ENCODE data around the gene HMX2. TPM values are rescaled to one million over a fixed set of nuclear protein-coding genes. Genes with fewer than 3 reads are reported as not detected.

HMX2 gene
- total RNA-seq, 2 donors from 2014 or later, result not detected

GRCh38 chr10:123136221-123136805, 11.6 kb upstream of the HMX2 start:
- Histone ChIP-seq H3K9me3 (ENCODE audit: control insufficient read depth, low read length) (no peaks in the 10 kb centered on the region), H3K4me1 (ENCODE audit: control insufficient read depth, insufficient read depth, low read length) (peaks cover 25% of the 10 kb centered on the region), H3K27me3 (ENCODE audit: control insufficient read depth, insufficient read depth, low read length, poor library complexity, severe bottlenecking) (peaks cover 100% of the 10 kb centered on the region), H3K4me3 (ENCODE audit: low read length) (no peak overlapping the region), H3K9ac (ENCODE audit: extremely low read depth, low read length, poor library complexity, severe bottlenecking) (no peak overlapping the region), H3K27ac (ENCODE audit: low read depth, low read length) (no peak overlapping the region), H3K36me3 (ENCODE audit: control insufficient read depth, insufficient read depth, low read length) (no peaks in the 10 kb centered on the region)
- Mint-ChIP-seq H3K4me3 (peak overlapping the region; percentile 53), H3K27me3 (ENCODE audit: insufficient read depth) (peaks cover 97% of the 10 kb centered on the region), H3K4me1 (peaks cover 23% of the 10 kb centered on the region), H3K9me3 (no peaks in the 10 kb centered on the region), H3K36me3 (ENCODE audit: low read depth) (no peaks in the 10 kb centered on the region), H3K27ac (no peak overlapping the region)
- no peak for TF ChIP-seq CTCF (conservative IDR thresholded peaks at IDR 0.05)
- WGBS, 2 experiments (ENCODE audit: insufficient coverage in 1 of 2, insufficient read length in 1 of 2), result 1% methylated on average over 15 to 59 of the region's 59 CpGs
- no peak for DNase-seq

- Mint-ChIP-seq H3K36me3 (ENCODE audit: low read depth) (no peaks in the 10 kb centered on the region), H3K4me3 (peak overlapping the region; percentile 53), H3K4me1 (peaks cover 23% of the 10 kb centered on the region), H3K27ac (no peak overlapping the region), H3K27me3 (ENCODE audit: insufficient read depth) (peaks cover 97% of the 10 kb centered on the region), H3K9me3 (no peaks in the 10 kb centered on the region)
- no peaks in the 10 kb centered on the region for H3K36me3 ChIP-seq (ENCODE audit: control insufficient read depth, insufficient read depth, low read length)
- WGBS, 2 experiments (ENCODE audit: insufficient coverage in 1 of 2, insufficient read length in 1 of 2), result 1% methylated on average over 40 to 83 of the region's 83 CpGs
- TF ChIP-seq CTCF (conservative IDR thresholded peaks at IDR 0.05), result no peak
- no peak overlapping the region for H3K9ac ChIP-seq (ENCODE audit: extremely low read depth, low read length, poor library complexity, severe bottlenecking)
- H3K27me3 ChIP-seq (ENCODE audit: control insufficient read depth, insufficient read depth, low read length, poor library complexity, severe bottlenecking), result peaks cover 100% of the 10 kb centered on the region
- peaks cover 25% of the 10 kb centered on the region for H3K4me1 ChIP-seq (ENCODE audit: control insufficient read depth, insufficient read depth, low read length)
- no peak overlapping the region for H3K4me3 ChIP-seq (ENCODE audit: low read length)
- H3K27ac ChIP-seq (ENCODE audit: low read depth, low read length), result no peak overlapping the region
- H3K9me3 ChIP-seq (ENCODE audit: control insufficient read depth, low read length), result no peaks in the 10 kb centered on the region
- peak; percentile 88 for DNase-seq
These were observed 10.9 kb upstream of the HMX2 start for GRCh38 chr10:123136806-123137642.

- peak overlapping the region; percentile 41 for H3K4me3 ChIP-seq (ENCODE audit: low read length)
- H3K27ac ChIP-seq (ENCODE audit: low read depth, low read length), result no peak overlapping the region
These were observed 8.8 kb upstream of the HMX2 start for GRCh38 chr10:123139165-123139520.

More at GRCh38 chr10:123139165-123139520, 8.8 kb upstream of the HMX2 start:
- H3K9me3 Mint-ChIP-seq, result no peaks in the 10 kb centered on the region
- H3K27me3 ChIP-seq (ENCODE audit: control insufficient read depth, insufficient read depth, low read length, poor library complexity, severe bottlenecking), result peaks cover 100% of the 10 kb centered on the region
- peaks cover 97% of the 10 kb centered on the region for H3K27me3 Mint-ChIP-seq (ENCODE audit: insufficient read depth)
- no peak for TF ChIP-seq CTCF (conservative IDR thresholded peaks at IDR 0.05)
- 0 to 4% methylated on average over 3 to 7 of the region's 7 CpGs for WGBS, 2 experiments (ENCODE audit: insufficient coverage in 1 of 2, insufficient read length in 1 of 2)
- H3K4me1 ChIP-seq (ENCODE audit: control insufficient read depth, insufficient read depth, low read length), result peaks cover 18% of the 10 kb centered on the region
- H3K9me3 ChIP-seq (ENCODE audit: control insufficient read depth, low read length), result no peaks in the 10 kb centered on the region
- H3K4me1 Mint-ChIP-seq, result peaks cover 19% of the 10 kb centered on the region
- no peaks in the 10 kb centered on the region for H3K36me3 Mint-ChIP-seq (ENCODE audit: low read depth)
- H3K36me3 ChIP-seq (ENCODE audit: control insufficient read depth, insufficient read depth, low read length), result no peaks in the 10 kb centered on the region
- H3K27ac Mint-ChIP-seq, result no peak overlapping the region
- peak overlapping the region; percentile 43 for H3K4me3 Mint-ChIP-seq
- DNase-seq, result no peak
- H3K9ac ChIP-seq (ENCODE audit: extremely low read depth, low read length, poor library complexity, severe bottlenecking), result no peak overlapping the region

Measured in endodermal cell (in vitro differentiated cells).